Measurements from ENCODE around the gene RHOV.

DNA sequence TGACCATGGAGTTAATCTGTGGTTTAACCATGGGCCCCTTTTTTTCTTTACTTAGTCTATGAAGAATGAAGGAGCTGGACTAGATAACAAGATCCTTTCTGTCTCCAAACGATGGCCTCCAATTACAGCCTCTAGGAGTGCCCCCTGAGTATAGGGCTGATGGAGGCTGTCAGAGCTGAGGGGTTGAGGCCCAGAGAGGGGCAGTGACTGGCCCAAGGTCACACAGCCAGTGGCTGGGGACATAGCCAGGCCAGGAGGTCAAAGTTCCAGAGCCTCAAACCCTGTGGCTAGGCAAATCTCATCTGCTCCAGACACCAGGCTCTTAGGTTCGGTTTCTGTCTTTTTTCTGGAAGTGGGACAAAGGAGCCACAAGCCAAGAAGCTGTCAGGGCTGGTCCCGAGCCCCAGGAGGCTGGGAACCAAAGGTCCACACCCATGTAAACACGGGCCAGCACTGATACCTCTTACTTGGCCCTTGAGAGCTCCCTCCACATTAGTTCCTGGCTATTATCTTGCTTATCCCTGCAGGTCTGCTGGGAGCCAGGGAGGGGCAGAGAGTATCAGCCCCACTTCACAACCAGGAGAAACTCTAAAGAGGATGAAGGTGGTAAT lies 10.3 kb downstream of the RHOV start:
- TF ChIP-seq, protein P1, sequence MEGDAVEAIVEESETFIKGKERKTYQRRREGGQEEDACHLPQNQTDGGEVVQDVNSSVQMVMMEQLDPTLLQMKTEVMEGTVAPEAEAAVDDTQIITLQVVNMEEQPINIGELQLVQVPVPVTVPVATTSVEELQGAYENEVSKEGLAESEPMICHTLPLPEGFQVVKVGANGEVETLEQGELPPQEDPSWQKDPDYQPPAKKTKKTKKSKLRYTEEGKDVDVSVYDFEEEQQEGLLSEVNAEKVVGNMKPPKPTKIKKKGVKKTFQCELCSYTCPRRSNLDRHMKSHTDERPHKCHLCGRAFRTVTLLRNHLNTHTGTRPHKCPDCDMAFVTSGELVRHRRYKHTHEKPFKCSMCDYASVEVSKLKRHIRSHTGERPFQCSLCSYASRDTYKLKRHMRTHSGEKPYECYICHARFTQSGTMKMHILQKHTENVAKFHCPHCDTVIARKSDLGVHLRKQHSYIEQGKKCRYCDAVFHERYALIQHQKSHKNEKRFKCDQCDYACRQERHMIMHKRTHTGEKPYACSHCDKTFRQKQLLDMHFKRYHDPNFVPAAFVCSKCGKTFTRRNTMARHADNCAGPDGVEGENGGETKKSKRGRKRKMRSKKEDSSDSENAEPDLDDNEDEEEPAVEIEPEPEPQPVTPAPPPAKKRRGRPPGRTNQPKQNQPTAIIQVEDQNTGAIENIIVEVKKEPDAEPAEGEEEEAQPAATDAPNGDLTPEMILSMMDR (IDR thresholded peaks at IDR 0.05; ENCODE audit: low read depth, low read length, poor library complexity, severe bottlenecking): no peak
- no peak for TF ChIP-seq EZH2phosphoT487 (IDR thresholded peaks at IDR 0.05; ENCODE audit: borderline replicate concordance, low read length)
